Measurements from ENCODE around the gene AQP12B. TPM values are rescaled to one million over a fixed set of nuclear protein-coding genes. Genes with fewer than 3 reads are reported as not detected.

Gene AQP12B
- total RNA-seq, 1 donor, result not detected

GRCh38 chr2:240727439-240727838 is 44.8 kb upstream of the AQP12B start:
- DNase-seq (ENCODE audit: low read depth), result no peak
- no peak overlapping the region for H3K4me3 ChIP-seq (ENCODE audit: low read depth, low read length)
- no peak for TF ChIP-seq CTCF (IDR thresholded peaks at IDR 0.05; ENCODE audit: insufficient read depth, low read length)

GRCh38 chr2:240726876-240727275 is 44.2 kb upstream of the AQP12B start:
- TF ChIP-seq CTCF (IDR thresholded peaks at IDR 0.05; ENCODE audit: insufficient read depth, low read length), result no peak
- DNase-seq (ENCODE audit: low read depth), result no peak
- no peak overlapping the region for H3K4me3 ChIP-seq (ENCODE audit: low read depth, low read length)

GRCh38 chr2:240725671-240726070 is 43.0 kb upstream of the AQP12B start:
- no peak for TF ChIP-seq CTCF (IDR thresholded peaks at IDR 0.05; ENCODE audit: insufficient read depth, low read length)
- no peak for DNase-seq (ENCODE audit: low read depth)
- H3K4me3 ChIP-seq (ENCODE audit: low read depth, low read length), result no peak overlapping the region

- H3K4me3 ChIP-seq (ENCODE audit: low read depth, low read length), result no peak overlapping the region
- DNase-seq (ENCODE audit: low read depth), result no peak
- no peak for TF ChIP-seq CTCF (IDR thresholded peaks at IDR 0.05; ENCODE audit: insufficient read depth, low read length)
These were observed 42.6 kb upstream of the AQP12B start for GRCh38 chr2:240725266-240725665.

- no peak overlapping the region for H3K4me3 ChIP-seq (ENCODE audit: low read depth, low read length)
- no peak for TF ChIP-seq CTCF (IDR thresholded peaks at IDR 0.05; ENCODE audit: insufficient read depth, low read length)
- DNase-seq (ENCODE audit: low read depth), result no peak
These were observed 41.7 kb upstream of the AQP12B start for GRCh38 chr2:240724431-240724830.

GRCh38 chr2:240723851-240724250 is 41.2 kb upstream of the AQP12B start:
- no peak for DNase-seq (ENCODE audit: low read depth)
- no peak overlapping the region for H3K4me3 ChIP-seq (ENCODE audit: low read depth, low read length)
- no peak for TF ChIP-seq CTCF (IDR thresholded peaks at IDR 0.05; ENCODE audit: insufficient read depth, low read length)
